Esophagus squamous epithelium (tissue), 5 donors: ENCODE measurements around the gene PM20D2. TPM values are rescaled to one million over a fixed set of nuclear protein-coding genes. Genes with fewer than 3 reads are reported as not detected.

Experiments used
- DNase-seq: peaks from one replicate; lab custom pipeline; 2025; lab: John Stamatoyannopoulos, UW
- H3K27ac ChIP-seq, 4 donors: fragments of 200-600 bp; sonication (generic); one replicate each; pipeline ENCODE4 v1.5.1; 2016 to 2019; ENCODE audit warnings: mild to moderate bottlenecking in 1 of 4
- H3K27me3 ChIP-seq, 4 donors: fragments of 200-600 bp; sonication (generic); 1 replicate in 3 of 4; 2 replicates in 1 of 4; pipeline versions ENCODE4 v1.5.1 to v1.6.0; 2017 to 2021; ENCODE audit warnings: antibody characterized with exemption in 1 of 4
- H3K36me3 ChIP-seq, 3 donors: fragments of 200-600 bp; sonication (generic); one replicate each; pipeline ENCODE4 v1.5.1; 2016 to 2019
- H3K4me1 ChIP-seq, 3 donors: fragments of 200-600 bp; sonication (generic); one replicate each; pipeline ENCODE4 v1.5.1; 2017 to 2019
- H3K4me3 ChIP-seq, 4 donors: fragments of 200-600 bp; sonication (generic); 1 replicate in 3 of 4; 2 replicates in 1 of 4; pipeline ENCODE4 v1.5.1; 2016 to 2019; ENCODE audit warnings: mild to moderate bottlenecking in 2 of 4, moderate library complexity in 1 of 4
- H3K9me3 ChIP-seq, 3 donors: fragments of 200-600 bp; sonication (generic); one replicate each; pipeline ENCODE4 v1.5.1; 2016 to 2019
- CTCF ChIP-seq, 6 experiments: fragments of 450-650 bp in 4 of 6; fragments of 200-600 bp in 2 of 6; sonication (generic) in 2 of 6; IDR thresholded peaks; one replicate each; pipeline ENCODE4 v1.5.1; 2016 to 2019; ENCODE audit warnings: antibody characterized with exemption in 6 of 6, mild to moderate bottlenecking in 4 of 6, moderate library complexity in 4 of 6
- POLR2A ChIP-seq, 4 donors: fragments of 450-650 bp; IDR thresholded peaks; one replicate each; pipeline ENCODE4 v1.6.1; 2017; ENCODE audit warnings: antibody characterized with exemption in 4 of 4, mild to moderate bottlenecking in 4 of 4, moderate library complexity in 3 of 4
- WGBS, 2 donors: methylation state at CpG; one replicate each; pipeline ENCODE4 v1.1.5; 2018; 5-methylcytosine and 5-hydroxymethylcytosine counted together
- intact Hi-C: fragments of 100-400 bp; cut with DNase I; formaldehyde crosslinking; loops from one replicate; pipeline ENCODE4 v1.15.0; 2022
- total RNA-seq, 4 donors: library from RNA; depleted of rRNA; stranded (reverse); fragments of >200 nt; gene quantifications; one replicate each; pipeline ENCODE4 v1.1.0, GENCODE V29; 2016
- donor health status: DM: yes; HTN: yes; CAD: no.

The PM20D2 gene
- total RNA-seq, 4 donors from 2014 or later = 11.9 to 19.0 (median 17.8) TPM

- Histone ChIP-seq H3K27ac (no peak overlapping the region), H3K4me1 (peaks cover 0 to 18% (median 5%) of the 10 kb centered on the region in 3 donors), H3K9me3 (no peaks in the 10 kb centered on the region), H3K27me3 (no peaks in the 10 kb centered on the region), H3K36me3 (no peaks in the 10 kb centered on the region), H3K4me3 (no peak overlapping the region)
- TF ChIP-seq CTCF (IDR thresholded peaks at IDR 0.05) (no peak), POLR2A (IDR thresholded peaks at IDR 0.05) (no peak)
- intact Hi-C loops = no loop called here
- DNase-seq = no peak
- 86 to 90% methylated on average over 4 of the region's 4 CpGs for WGBS, 2 donors
Observed at GRCh38 chr6:89173634-89174033, 27.8 kb downstream of the PM20D2 start.

GRCh38 chr6:89180112-89180511 lies 34.3 kb downstream of the PM20D2 start:
- H3K9me3 ChIP-seq = no peaks in the 10 kb centered on the region
- DNase-seq = no peak
- no peak overlapping the region for H3K27ac ChIP-seq
- H3K36me3 ChIP-seq = no peaks in the 10 kb centered on the region
- WGBS, 2 donors = 93 to 94% methylated on average over 10 to 13 of the region's 13 CpGs
- no peaks in the 10 kb centered on the region for H3K27me3 ChIP-seq
- intact Hi-C loops = no loop called here
- TF ChIP-seq POLR2A (IDR thresholded peaks at IDR 0.05) = no peak
- TF ChIP-seq CTCF (IDR thresholded peaks at IDR 0.05) = no peak
- no peaks in the 10 kb centered on the region for H3K4me1 ChIP-seq
- no peak overlapping the region for H3K4me3 ChIP-seq

GRCh38 chr6:89180971-89181370 lies 35.1 kb downstream of the PM20D2 start:
- Histone ChIP-seq H3K4me3 (no peak overlapping the region), H3K27ac (no peak overlapping the region), H3K27me3 (no peaks in the 10 kb centered on the region), H3K36me3 (no peaks in the 10 kb centered on the region), H3K4me1 (no peaks in the 10 kb centered on the region), H3K9me3 (no peaks in the 10 kb centered on the region)
- no peak for DNase-seq
- intact Hi-C loops = no loop called here
- TF ChIP-seq POLR2A (IDR thresholded peaks at IDR 0.05) (no peak), CTCF (IDR thresholded peaks at IDR 0.05) (no peak)
- WGBS, 2 donors = 62 to 90% methylated on average over 1 of the region's 1 CpG

GRCh38 chr6:89183294-89183693 lies 37.4 kb downstream of the PM20D2 start:
- no peaks in the 10 kb centered on the region for H3K27me3 ChIP-seq
- intact Hi-C loops = no loop called here
- DNase-seq = no peak
- no peaks in the 10 kb centered on the region for H3K36me3 ChIP-seq
- 49 to 68% methylated on average over 2 of the region's 2 CpGs for WGBS, 2 donors
- no peak overlapping the region for H3K27ac ChIP-seq
- TF ChIP-seq CTCF (IDR thresholded peaks at IDR 0.05) (no peak), POLR2A (IDR thresholded peaks at IDR 0.05) (no peak)
- H3K9me3 ChIP-seq = no peaks in the 10 kb centered on the region
- H3K4me3 ChIP-seq = no peak overlapping the region
- H3K4me1 ChIP-seq = peaks cover 0 to 3% (median 0%) of the 10 kb centered on the region in 3 donors

- intact Hi-C loops = no loop called here
- DNase-seq = no peak
- TF ChIP-seq CTCF (IDR thresholded peaks at IDR 0.05) (no peak), POLR2A (IDR thresholded peaks at IDR 0.05) (no peak)
- 87 to 89% methylated on average over 9 of the region's 9 CpGs for WGBS, 2 donors
- no peaks in the 10 kb centered on the region for H3K36me3 ChIP-seq
- no peaks in the 10 kb centered on the region for H3K27me3 ChIP-seq
- no peak overlapping the region for H3K4me3 ChIP-seq
- peaks cover 0 to 3% (median 0%) of the 10 kb centered on the region in 3 donors for H3K4me1 ChIP-seq
- H3K27ac ChIP-seq = no peak overlapping the region
- no peaks in the 10 kb centered on the region for H3K9me3 ChIP-seq
Observed at GRCh38 chr6:89184344-89184743, 38.5 kb downstream of the PM20D2 start.
